Endodermal cell (in vitro differentiated cells): Measurements from ENCODE around the gene GRIP1. TPM values are rescaled to one million over a fixed set of nuclear protein-coding genes. Genes with fewer than 3 reads are reported as not detected.

Experiments used
- DNase-seq: peaks from one replicate; pipeline ENCODE4 v3.0.0-alpha.2; 2017
- H3K27ac ChIP-seq: 2 replicates; pipeline ENCODE4 v1.5.1; 2013; ENCODE audit warnings: mild to moderate bottlenecking, low read depth, low read length, moderate library complexity
- H3K27me3 ChIP-seq: 2 replicates; pipeline ENCODE4 v1.6.1; 2013; ENCODE audit warnings: mild to moderate bottlenecking, low read length, moderate library complexity; ENCODE audit not compliant: insufficient read depth, control insufficient read depth, poor library complexity, severe bottlenecking
- H3K36me3 ChIP-seq: 2 replicates; pipeline ENCODE4 v1.7.0; 2013; ENCODE audit warnings: mild to moderate bottlenecking, low read length, moderate library complexity; ENCODE audit not compliant: control insufficient read depth, insufficient read depth
- H3K4me1 ChIP-seq: one replicate; pipeline ENCODE4 v1.7.0; 2013; ENCODE audit warnings: low read length; ENCODE audit not compliant: control insufficient read depth, insufficient read depth
- H3K4me3 ChIP-seq: 2 replicates; pipeline ENCODE4 v1.5.1; 2013; ENCODE audit warnings: mild to moderate bottlenecking, low read length, moderate library complexity
- H3K9ac ChIP-seq: 2 replicates; pipeline ENCODE4 v1.6.1; 2013; ENCODE audit warnings: mild to moderate bottlenecking, low read length, moderate library complexity; ENCODE audit not compliant: poor library complexity, severe bottlenecking; ENCODE audit errors: extremely low read depth
- H3K9me3 ChIP-seq: 2 replicates; pipeline ENCODE4 v1.6.1; 2013; ENCODE audit warnings: mild to moderate bottlenecking, low read length, moderate library complexity; ENCODE audit not compliant: control insufficient read depth
- H3K27ac Mint-ChIP-seq: 2 replicates; pipeline ENCODE4 v1.8.0; 2020; ENCODE audit warnings: mixed read lengths
- H3K27me3 Mint-ChIP-seq: 2 replicates; pipeline ENCODE4 v1.8.0; 2021; ENCODE audit warnings: mild to moderate bottlenecking, mixed read lengths; ENCODE audit not compliant: insufficient read depth
- H3K36me3 Mint-ChIP-seq: 2 replicates; pipeline ENCODE4 v1.8.0; 2020; ENCODE audit warnings: low read depth, mixed read lengths
- H3K4me1 Mint-ChIP-seq: 2 replicates; pipeline ENCODE4 v1.8.0; 2020; ENCODE audit warnings: mixed read lengths
- H3K4me3 Mint-ChIP-seq: 2 replicates; pipeline ENCODE4 v1.8.0; 2020; ENCODE audit warnings: mild to moderate bottlenecking, moderate library complexity, mixed read lengths
- H3K9me3 Mint-ChIP-seq: 2 replicates; pipeline ENCODE4 v1.8.0; 2020; ENCODE audit warnings: mild to moderate bottlenecking, mixed read lengths
- WGBS, 2 experiments: methylation state at CpG; one replicate each; pipeline versions ENCODE4 v1.1.5 to v1.1.7; 2013; ENCODE audit warnings: missing lambda C conversion rate in 2 of 2, mixed read lengths in 1 of 2; ENCODE audit not compliant: insufficient coverage in 1 of 2, insufficient read length in 1 of 2; 5-methylcytosine and 5-hydroxymethylcytosine counted together
- total RNA-seq, 2 donors: library from RNA; stranded (reverse); fragmentation: NEBNext Ultra II Directional in 1 of 2; extraction: Animal tissue kit (Norgen Biotek cat#: 25700) in 1 of 2; gene quantifications; 2 replicates in 1 of 2; 3 replicates in 1 of 2; pipeline ENCODE4 v1.2.1, GENCODE V29; 2021
- TF ChIP-seq, protein P1 (sequence below): fragments of 200-600 bp; sonication (generic); conservative IDR thresholded peaks from 2 replicates; pipeline ENCODE4 v1.5.0; 2021; ENCODE audit warnings: antibody characterized with exemption, mild to moderate bottlenecking

GRIP1 gene
- total RNA-seq, 2 donors from 2014 or later, result 41.0 to 47.6 TPM

DNA sequence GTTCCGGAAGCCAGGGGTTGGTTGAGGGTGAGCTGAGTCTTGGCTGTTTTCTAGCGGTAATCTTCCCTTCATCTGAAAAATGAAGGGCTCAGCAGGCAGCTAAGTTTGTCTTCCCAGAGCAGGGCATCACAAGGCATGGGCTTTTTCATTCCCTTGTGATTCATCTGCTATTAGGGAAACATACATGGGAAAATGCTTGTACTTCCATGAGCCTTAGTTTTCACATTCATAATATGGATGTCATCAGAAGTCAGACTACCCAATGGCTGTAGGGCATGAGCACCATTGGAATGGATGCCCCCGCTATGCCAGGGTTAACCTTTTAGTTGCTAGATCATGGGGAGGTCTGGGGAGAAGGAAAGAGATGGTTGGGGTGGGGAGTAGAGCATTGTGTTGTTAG is 357.9 kb downstream of the GRIP1 start:
- TF ChIP-seq, protein P1, sequence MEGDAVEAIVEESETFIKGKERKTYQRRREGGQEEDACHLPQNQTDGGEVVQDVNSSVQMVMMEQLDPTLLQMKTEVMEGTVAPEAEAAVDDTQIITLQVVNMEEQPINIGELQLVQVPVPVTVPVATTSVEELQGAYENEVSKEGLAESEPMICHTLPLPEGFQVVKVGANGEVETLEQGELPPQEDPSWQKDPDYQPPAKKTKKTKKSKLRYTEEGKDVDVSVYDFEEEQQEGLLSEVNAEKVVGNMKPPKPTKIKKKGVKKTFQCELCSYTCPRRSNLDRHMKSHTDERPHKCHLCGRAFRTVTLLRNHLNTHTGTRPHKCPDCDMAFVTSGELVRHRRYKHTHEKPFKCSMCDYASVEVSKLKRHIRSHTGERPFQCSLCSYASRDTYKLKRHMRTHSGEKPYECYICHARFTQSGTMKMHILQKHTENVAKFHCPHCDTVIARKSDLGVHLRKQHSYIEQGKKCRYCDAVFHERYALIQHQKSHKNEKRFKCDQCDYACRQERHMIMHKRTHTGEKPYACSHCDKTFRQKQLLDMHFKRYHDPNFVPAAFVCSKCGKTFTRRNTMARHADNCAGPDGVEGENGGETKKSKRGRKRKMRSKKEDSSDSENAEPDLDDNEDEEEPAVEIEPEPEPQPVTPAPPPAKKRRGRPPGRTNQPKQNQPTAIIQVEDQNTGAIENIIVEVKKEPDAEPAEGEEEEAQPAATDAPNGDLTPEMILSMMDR, result no peak
- no peak overlapping the region for H3K4me3 ChIP-seq

DNA sequence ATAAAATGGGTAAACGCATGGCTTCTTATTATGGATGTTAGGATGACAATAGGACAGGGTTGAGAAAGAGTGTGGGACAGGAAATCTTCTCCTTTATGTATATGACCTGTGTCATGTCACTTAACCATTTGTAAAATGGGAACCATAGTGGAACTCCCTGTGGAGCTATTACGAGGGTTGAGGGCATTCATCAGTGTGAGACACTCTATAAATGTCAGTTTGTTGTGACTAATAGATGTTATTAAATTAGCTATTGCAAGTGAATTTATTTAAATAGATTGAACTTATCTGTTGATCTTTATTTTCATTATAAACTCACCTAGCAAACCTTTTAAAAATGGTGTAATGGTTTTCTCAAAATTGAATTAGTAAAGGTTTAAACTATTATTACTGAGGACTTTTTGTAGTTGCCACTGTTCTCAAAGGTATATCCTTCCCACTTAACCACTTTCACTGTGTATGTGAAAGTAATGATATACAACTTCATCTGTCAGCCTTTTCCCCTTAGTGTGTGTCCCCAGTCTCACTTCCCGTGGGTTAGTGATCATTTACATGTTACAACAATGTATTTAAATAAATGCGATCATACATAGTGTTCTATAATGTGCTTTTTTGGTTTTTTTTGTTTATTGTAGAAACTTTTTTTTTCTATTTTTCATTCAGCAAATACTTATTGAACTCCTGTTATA is 359.5 kb downstream of the GRIP1 start:
- Mint-ChIP-seq H3K27ac (no peak overlapping the region), H3K36me3 (peaks cover 12% of the 10 kb centered on the region), H3K4me3 (no peak overlapping the region), H3K4me1 (peaks cover 8% of the 10 kb centered on the region), H3K27me3 (no peaks in the 10 kb centered on the region), H3K9me3 (no peaks in the 10 kb centered on the region)
- H3K9me3 ChIP-seq, result no peaks in the 10 kb centered on the region
- no peaks in the 10 kb centered on the region for H3K4me1 ChIP-seq
- DNase-seq, result no peak
- H3K36me3 ChIP-seq, result no peaks in the 10 kb centered on the region
- no peak overlapping the region for H3K9ac ChIP-seq
- TF ChIP-seq, protein P1, result no peak
- H3K27ac ChIP-seq, result no peak overlapping the region
- 60 to 91% methylated on average over 1 to 3 of the region's 4 CpGs for WGBS, 2 experiments
- no peaks in the 10 kb centered on the region for H3K27me3 ChIP-seq
- no peak overlapping the region for H3K4me3 ChIP-seq

More for the DNA sequence above, 357.9 kb downstream of the GRIP1 start:
- H3K27ac Mint-ChIP-seq, result no peak overlapping the region
- peaks cover 21% of the 10 kb centered on the region for H3K36me3 Mint-ChIP-seq
- WGBS, 2 experiments, result 90 to 100% methylated on average over 2 to 3 of the region's 3 CpGs
- H3K4me1 Mint-ChIP-seq, result peaks cover 8% of the 10 kb centered on the region
- peaks cover 4% of the 10 kb centered on the region for H3K36me3 ChIP-seq
- no peak overlapping the region for H3K9ac ChIP-seq
- no peak for DNase-seq
- no peaks in the 10 kb centered on the region for H3K9me3 Mint-ChIP-seq
- H3K4me1 ChIP-seq, result no peaks in the 10 kb centered on the region
- no peaks in the 10 kb centered on the region for H3K27me3 Mint-ChIP-seq
- no peak overlapping the region for H3K4me3 Mint-ChIP-seq
- H3K9me3 ChIP-seq, result no peaks in the 10 kb centered on the region
- H3K27ac ChIP-seq, result no peak overlapping the region
- H3K27me3 ChIP-seq, result no peaks in the 10 kb centered on the region

DNA sequence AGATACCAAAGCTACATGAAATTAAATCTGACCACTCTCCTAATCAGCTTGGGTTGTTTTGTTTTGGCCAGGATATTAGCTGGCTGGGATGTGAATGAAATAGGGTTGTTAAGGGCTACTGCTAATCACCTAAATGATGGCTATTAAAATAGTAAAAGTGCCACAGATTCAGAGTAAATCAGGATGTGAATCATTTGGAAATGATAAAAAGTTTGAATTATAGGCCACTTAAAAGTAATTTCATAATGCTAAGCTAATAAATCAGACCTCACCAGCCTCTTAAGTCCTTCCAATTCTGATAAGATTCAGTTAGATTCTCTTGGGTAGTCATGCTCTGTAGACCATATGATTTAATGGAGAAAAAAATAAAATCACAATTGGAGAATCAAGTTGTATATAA is 364.6 kb downstream of the GRIP1 start:
- H3K4me1 ChIP-seq, result no peaks in the 10 kb centered on the region
- TF ChIP-seq, protein P1, result no peak
- H3K27ac Mint-ChIP-seq, result no peak overlapping the region

More for the DNA sequence above, 364.6 kb downstream of the GRIP1 start:
- no peaks in the 10 kb centered on the region for H3K9me3 ChIP-seq
- peaks cover 16% of the 10 kb centered on the region for H3K4me1 Mint-ChIP-seq
- no peaks in the 10 kb centered on the region for H3K9me3 Mint-ChIP-seq
- peaks cover 21% of the 10 kb centered on the region for H3K36me3 Mint-ChIP-seq
- H3K27ac ChIP-seq, result no peak overlapping the region
- no peaks in the 10 kb centered on the region for H3K27me3 Mint-ChIP-seq
- H3K9ac ChIP-seq, result no peak overlapping the region
- no peak for DNase-seq
- H3K36me3 ChIP-seq, result peaks cover 15% of the 10 kb centered on the region
- H3K27me3 ChIP-seq, result no peaks in the 10 kb centered on the region
- no peak overlapping the region for H3K4me3 ChIP-seq
- no peak overlapping the region for H3K4me3 Mint-ChIP-seq
